GM19328 (cell line): Measurements from ENCODE around the gene SNTG2.
"Not testable (repeated sequence)": the region's sequence is repeated elsewhere in the genome, so short reads cannot be mapped to it uniquely, and the experiment has no call there.

Experiments used
- ATAC-seq: cut with Tn5 transposase; IDR thresholded peaks from one replicate; pipeline ENCODE4 v1.9.1; 2021; ENCODE audit warnings: mild to moderate bottlenecking, moderate library complexity; ENCODE audit not compliant: unreplicated experiment

Gene SNTG2

GRCh38 chr2:1227274-1227900, 276.7 kb downstream of the SNTG2 start:
- no peak for ATAC-seq

- ATAC-seq, result not testable (repeated sequence)
Observed at GRCh38 chr2:1229596-1229995, 278.9 kb downstream of the SNTG2 start.

GRCh38 chr2:1230155-1230893, 279.7 kb downstream of the SNTG2 start:
- no peak for ATAC-seq

- no peak for ATAC-seq
Observed at GRCh38 chr2:1231466-1232063, 280.9 kb downstream of the SNTG2 start.

- ATAC-seq, result no peak
Observed at GRCh38 chr2:1233281-1233680, 282.6 kb downstream of the SNTG2 start.

- no peak for ATAC-seq
Observed at GRCh38 chr2:1234731-1235308, 284.2 kb downstream of the SNTG2 start.

- ATAC-seq, result no peak
Observed at GRCh38 chr2:1235806-1236205, 285.2 kb downstream of the SNTG2 start.

GRCh38 chr2:1236606-1237005, 286.0 kb downstream of the SNTG2 start:
- no peak for ATAC-seq

- ATAC-seq, result no peak
Observed at GRCh38 chr2:1237783-1238182, 287.1 kb downstream of the SNTG2 start.

GRCh38 chr2:1238598-1239138, 288.0 kb downstream of the SNTG2 start:
- no peak for ATAC-seq

- ATAC-seq, result no peak
Observed at GRCh38 chr2:1245193-1245592, 294.5 kb downstream of the SNTG2 start.

- ATAC-seq, result no peak
Observed at GRCh38 chr2:1246239-1246638, 295.6 kb downstream of the SNTG2 start.

GRCh38 chr2:1246991-1247390, 296.3 kb downstream of the SNTG2 start:
- no peak for ATAC-seq

- ATAC-seq, result no peak
Observed at GRCh38 chr2:1248187-1248586, 297.5 kb downstream of the SNTG2 start.

- ATAC-seq, result no peak
Observed at GRCh38 chr2:1249897-1250687, 299.4 kb downstream of the SNTG2 start.

GRCh38 chr2:1251520-1251919, 300.9 kb downstream of the SNTG2 start:
- no peak for ATAC-seq

GRCh38 chr2:1253629-1254028, 303.0 kb downstream of the SNTG2 start:
- no peak for ATAC-seq

- no peak for ATAC-seq
Observed at GRCh38 chr2:1254662-1255343, 304.2 kb downstream of the SNTG2 start.

- ATAC-seq, result no peak
Observed at GRCh38 chr2:1256632-1257324, 306.1 kb downstream of the SNTG2 start.

- ATAC-seq, result no peak
Observed at GRCh38 chr2:1257334-1257733, 306.7 kb downstream of the SNTG2 start.
